ENCODE results near the gene KIRREL3.
A peak's percentile ranks its signal among the peaks of the same experiment; 100 is the strongest.

KIRREL3 gene

DNA sequence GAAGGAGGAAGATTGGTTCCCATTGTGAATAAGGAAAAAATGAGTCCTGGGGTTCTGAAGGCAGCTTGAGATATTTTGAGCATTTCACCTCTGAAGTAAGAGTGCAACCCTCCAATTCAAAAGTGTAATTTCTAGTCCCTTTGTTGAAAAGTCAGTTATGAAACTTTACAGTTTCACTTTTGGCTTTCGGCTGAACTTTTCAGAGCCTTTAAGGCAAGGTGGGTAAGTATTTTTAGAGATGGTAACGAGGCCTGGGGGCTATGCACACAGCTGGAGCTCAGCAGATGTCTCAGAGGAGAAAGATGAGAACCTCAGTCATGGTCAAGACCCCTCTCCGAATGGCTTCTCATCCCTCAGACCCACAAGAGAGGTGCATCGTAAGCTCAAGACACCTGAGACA is 267.6 kb downstream of the KIRREL3 start:
- no peaks in the 10 kb centered on the region; the same call in 1 of the 2 replicates for H3K27me3 ChIP-seq (replicated peaks; ENCODE audit: control insufficient read depth, insufficient read depth, low read length)
- no peaks in the 10 kb centered on the region for H3K36me3 ChIP-seq (ENCODE audit: control insufficient read depth, insufficient read depth, low read length)
- no peak overlapping the region for H3K4me3 ChIP-seq (replicated peaks; ENCODE audit: low read depth, low read length)
- TF ChIP-seq, protein P1, sequence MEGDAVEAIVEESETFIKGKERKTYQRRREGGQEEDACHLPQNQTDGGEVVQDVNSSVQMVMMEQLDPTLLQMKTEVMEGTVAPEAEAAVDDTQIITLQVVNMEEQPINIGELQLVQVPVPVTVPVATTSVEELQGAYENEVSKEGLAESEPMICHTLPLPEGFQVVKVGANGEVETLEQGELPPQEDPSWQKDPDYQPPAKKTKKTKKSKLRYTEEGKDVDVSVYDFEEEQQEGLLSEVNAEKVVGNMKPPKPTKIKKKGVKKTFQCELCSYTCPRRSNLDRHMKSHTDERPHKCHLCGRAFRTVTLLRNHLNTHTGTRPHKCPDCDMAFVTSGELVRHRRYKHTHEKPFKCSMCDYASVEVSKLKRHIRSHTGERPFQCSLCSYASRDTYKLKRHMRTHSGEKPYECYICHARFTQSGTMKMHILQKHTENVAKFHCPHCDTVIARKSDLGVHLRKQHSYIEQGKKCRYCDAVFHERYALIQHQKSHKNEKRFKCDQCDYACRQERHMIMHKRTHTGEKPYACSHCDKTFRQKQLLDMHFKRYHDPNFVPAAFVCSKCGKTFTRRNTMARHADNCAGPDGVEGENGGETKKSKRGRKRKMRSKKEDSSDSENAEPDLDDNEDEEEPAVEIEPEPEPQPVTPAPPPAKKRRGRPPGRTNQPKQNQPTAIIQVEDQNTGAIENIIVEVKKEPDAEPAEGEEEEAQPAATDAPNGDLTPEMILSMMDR (IDR thresholded peaks at IDR 0.05; ENCODE audit: insufficient read depth, low read length, poor library complexity, severe bottlenecking), result no peak
- peak; percentile 41 for DNase-seq (ENCODE audit: extremely low read depth, insufficient read length)

DNA sequence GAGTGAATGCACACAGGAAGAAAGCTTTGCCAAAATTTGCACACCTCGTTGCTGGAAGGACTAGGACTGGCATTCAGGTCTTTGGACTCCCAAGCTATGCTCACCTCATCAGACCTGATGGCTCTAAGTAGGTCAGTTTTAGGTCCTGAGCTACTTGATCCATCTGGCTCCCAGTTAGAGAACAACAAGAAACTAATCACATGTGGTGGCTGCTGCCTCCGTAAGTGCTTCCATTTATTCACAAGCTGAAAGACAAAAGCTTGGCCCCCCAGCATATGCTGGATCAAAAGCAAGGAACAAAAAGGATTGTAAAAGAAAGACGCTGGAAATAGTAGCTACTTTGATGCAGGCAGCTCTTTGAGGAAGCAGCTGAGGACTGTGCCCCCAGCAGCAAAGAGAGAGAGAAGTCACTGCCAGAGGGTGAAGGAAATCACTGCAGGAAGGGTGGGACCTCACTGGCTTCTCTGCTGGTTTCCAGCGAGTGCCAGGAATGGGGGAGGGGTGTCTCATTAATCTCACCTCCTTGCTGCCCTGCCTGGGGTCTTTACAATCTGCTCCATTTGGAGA is 268.9 kb downstream of the KIRREL3 start:
- no peak overlapping the region for H3K4me3 ChIP-seq (replicated peaks; ENCODE audit: low read depth, low read length)
- DNase-seq (ENCODE audit: extremely low read depth, insufficient read length), result no peak
- no peaks in the 10 kb centered on the region; the same call in 1 of the 2 replicates for H3K27me3 ChIP-seq (replicated peaks; ENCODE audit: control insufficient read depth, insufficient read depth, low read length)
- TF ChIP-seq, protein P1 (IDR thresholded peaks at IDR 0.05; ENCODE audit: insufficient read depth, low read length, poor library complexity, severe bottlenecking), result no peak
- H3K36me3 ChIP-seq (ENCODE audit: control insufficient read depth, insufficient read depth, low read length), result no peaks in the 10 kb centered on the region

DNA sequence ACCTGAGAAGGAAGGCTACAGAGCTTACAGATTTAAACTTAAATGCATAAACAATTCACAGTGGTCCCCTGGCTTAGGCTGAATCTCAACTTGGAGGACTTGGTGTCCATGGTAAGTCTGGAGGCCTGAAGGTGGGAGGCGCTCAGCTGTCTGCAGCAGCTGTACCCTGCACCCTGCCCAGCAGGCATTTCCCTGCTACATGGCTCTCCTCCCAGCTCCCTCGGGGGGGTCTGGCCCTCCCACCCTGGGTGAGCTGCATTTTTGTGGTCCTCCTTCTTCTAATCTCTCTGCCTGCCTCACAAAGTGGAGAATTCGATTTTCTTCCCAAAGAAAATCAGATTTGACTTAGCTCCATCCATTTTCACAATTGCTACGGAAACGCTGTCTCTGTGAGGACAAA is 273.2 kb downstream of the KIRREL3 start:
- DNase-seq (ENCODE audit: extremely low read depth, insufficient read length), result no peak
- Histone ChIP-seq H3K27me3 (replicated peaks; ENCODE audit: control insufficient read depth, insufficient read depth, low read length) (no peaks in the 10 kb centered on the region; the same call in none of the 2 replicates), H3K36me3 (ENCODE audit: control insufficient read depth, insufficient read depth, low read length) (no peaks in the 10 kb centered on the region), H3K4me3 (replicated peaks; ENCODE audit: low read depth, low read length) (no peak overlapping the region)
- TF ChIP-seq, protein P1 (IDR thresholded peaks at IDR 0.05; ENCODE audit: insufficient read depth, low read length, poor library complexity, severe bottlenecking), result no peak

DNA sequence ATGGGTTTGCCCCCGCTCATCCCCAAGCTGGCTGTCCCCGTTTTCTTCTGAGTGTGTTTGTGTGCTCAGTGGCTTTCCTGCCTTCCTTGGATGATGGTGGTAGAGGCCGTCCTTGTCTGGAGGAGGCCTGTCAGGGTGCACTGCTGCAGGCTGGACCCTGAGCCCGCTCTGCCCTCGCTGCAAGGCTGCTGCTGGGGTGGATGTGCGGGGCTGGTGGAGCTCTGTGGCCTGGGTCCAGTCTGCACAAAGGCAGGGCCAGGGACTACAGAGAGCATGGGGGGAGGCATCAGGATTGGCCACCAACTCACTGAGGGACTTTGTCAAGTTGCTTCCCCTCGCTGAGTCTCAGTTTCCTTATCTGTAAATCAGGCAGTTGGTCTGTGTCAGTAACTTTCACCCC is 275.0 kb downstream of the KIRREL3 start:
- H3K36me3 ChIP-seq (ENCODE audit: control insufficient read depth, insufficient read depth, low read length), result no peaks in the 10 kb centered on the region
- no peaks in the 10 kb centered on the region; the same call in none of the 2 replicates for H3K27me3 ChIP-seq (replicated peaks; ENCODE audit: control insufficient read depth, insufficient read depth, low read length)
- H3K4me3 ChIP-seq (replicated peaks; ENCODE audit: low read depth, low read length), result no peak overlapping the region
- TF ChIP-seq, protein P1 (IDR thresholded peaks at IDR 0.05; ENCODE audit: insufficient read depth, low read length, poor library complexity, severe bottlenecking), result no peak
- DNase-seq (ENCODE audit: extremely low read depth, insufficient read length), result no peak

DNA sequence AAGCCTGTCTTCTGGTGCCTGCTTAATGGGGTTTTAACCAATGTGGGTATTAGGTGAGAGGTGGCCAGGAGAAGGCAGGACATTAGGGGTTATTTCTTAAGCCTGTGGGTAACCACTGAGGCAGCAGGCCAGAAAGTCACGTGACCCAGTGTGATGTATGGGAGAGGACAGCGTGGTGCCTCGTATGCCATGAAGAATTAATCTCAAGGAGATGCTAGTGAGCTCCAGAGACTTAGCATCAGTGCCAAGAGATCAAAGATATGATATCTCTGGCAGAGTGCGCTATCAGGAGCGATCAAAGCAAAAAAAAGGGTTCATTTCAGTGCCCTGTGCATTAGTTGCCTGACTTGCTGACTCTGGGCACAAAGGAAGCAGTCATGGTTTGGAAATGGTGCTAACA is 275.5 kb downstream of the KIRREL3 start:
- TF ChIP-seq, protein P1 (IDR thresholded peaks at IDR 0.05; ENCODE audit: insufficient read depth, low read length, poor library complexity, severe bottlenecking), result no peak
- no peaks in the 10 kb centered on the region for H3K36me3 ChIP-seq (ENCODE audit: control insufficient read depth, insufficient read depth, low read length)
- no peaks in the 10 kb centered on the region; the same call in none of the 2 replicates for H3K27me3 ChIP-seq (replicated peaks; ENCODE audit: control insufficient read depth, insufficient read depth, low read length)
- DNase-seq (ENCODE audit: extremely low read depth, insufficient read length), result no peak
- H3K4me3 ChIP-seq (replicated peaks; ENCODE audit: low read depth, low read length), result no peak overlapping the region

DNA sequence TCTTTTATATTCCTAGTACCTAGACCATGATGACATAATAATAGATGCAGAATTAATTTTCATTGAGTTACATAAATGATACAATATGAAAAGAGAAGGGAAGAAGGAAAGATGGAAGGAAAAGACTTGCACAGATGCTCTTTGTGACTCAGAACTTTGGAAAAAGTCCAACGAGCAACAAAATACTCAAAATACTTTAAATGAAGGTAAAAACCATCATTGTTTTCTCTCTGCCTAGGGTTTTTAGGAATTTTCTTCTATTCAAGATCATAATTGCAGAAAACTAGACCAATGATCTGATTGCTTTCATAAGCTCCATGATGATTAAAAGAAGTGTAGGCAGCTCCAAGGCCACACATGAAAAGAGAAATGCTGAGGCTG is 276.9 kb downstream of the KIRREL3 start:
- Histone ChIP-seq H3K4me3 (replicated peaks; ENCODE audit: low read depth, low read length) (no peak overlapping the region), H3K27me3 (replicated peaks; ENCODE audit: control insufficient read depth, insufficient read depth, low read length) (no peaks in the 10 kb centered on the region; the same call in none of the 2 replicates), H3K36me3 (ENCODE audit: control insufficient read depth, insufficient read depth, low read length) (no peaks in the 10 kb centered on the region)
- no peak for DNase-seq (ENCODE audit: extremely low read depth, insufficient read length)
- TF ChIP-seq, protein P1 (IDR thresholded peaks at IDR 0.05; ENCODE audit: insufficient read depth, low read length, poor library complexity, severe bottlenecking), result no peak
